Measurements from ENCODE around the gene SP3.

DNA sequence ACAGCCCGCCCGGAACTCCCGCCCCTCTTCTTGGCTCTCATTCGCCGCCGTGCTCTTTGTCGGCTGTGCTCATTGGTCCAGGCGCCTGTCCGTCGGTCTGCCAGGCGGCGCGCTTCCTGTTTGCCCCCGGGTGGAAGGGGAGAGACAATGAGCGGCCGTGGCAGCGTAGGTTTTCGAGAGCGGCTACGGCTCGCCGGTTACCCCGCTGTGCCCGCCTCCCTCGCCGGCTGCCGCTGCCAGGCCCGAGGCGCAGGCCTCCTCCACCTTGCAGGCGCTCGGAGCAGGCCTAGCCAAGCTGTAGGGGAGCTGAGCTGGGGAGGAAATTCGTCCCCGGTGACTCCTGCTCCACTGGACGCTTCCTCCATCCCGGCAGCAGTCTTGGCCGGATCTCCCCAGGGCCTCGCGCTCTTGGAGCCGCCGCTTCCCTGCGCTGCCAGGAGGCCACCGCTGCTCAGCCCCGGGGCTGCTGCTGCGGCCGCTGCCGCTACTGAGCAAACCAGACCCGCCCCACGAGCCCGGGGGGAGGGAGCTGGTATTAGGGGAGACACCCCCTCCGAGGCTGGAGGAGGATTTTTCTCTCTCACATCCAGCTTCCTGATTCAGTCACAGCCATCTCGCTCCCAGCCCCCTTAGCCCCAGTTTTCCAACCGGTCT lies at the start of gene SP3:
- TF ChIP-seq, protein P1, sequence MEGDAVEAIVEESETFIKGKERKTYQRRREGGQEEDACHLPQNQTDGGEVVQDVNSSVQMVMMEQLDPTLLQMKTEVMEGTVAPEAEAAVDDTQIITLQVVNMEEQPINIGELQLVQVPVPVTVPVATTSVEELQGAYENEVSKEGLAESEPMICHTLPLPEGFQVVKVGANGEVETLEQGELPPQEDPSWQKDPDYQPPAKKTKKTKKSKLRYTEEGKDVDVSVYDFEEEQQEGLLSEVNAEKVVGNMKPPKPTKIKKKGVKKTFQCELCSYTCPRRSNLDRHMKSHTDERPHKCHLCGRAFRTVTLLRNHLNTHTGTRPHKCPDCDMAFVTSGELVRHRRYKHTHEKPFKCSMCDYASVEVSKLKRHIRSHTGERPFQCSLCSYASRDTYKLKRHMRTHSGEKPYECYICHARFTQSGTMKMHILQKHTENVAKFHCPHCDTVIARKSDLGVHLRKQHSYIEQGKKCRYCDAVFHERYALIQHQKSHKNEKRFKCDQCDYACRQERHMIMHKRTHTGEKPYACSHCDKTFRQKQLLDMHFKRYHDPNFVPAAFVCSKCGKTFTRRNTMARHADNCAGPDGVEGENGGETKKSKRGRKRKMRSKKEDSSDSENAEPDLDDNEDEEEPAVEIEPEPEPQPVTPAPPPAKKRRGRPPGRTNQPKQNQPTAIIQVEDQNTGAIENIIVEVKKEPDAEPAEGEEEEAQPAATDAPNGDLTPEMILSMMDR (IDR thresholded peaks at IDR 0.05; ENCODE audit: low read depth, low read length) = no peak
- no peak for TF ChIP-seq EZH2phosphoT487 (IDR thresholded peaks at IDR 0.05; ENCODE audit: low read depth)
